GM23338 (cell line): ENCODE measurements around the gene MAP3K14. TPM values are rescaled to one million over a fixed set of nuclear protein-coding genes. Genes with fewer than 3 reads are reported as not detected.

ENCODE experiments used
- ATAC-seq: fragments of 200-7000 bp; cut with Tn5 transposase; 3 replicates; pipeline ENCODE4 v1.9.1; 2020
- DNase-seq: peaks from one replicate; pipeline ENCODE4 v3.0.0-alpha.2; 2015; ENCODE audit warnings: low spot score
- H2AFZ ChIP-seq: fragments of 200-600 bp; sonication (generic); 2 replicates; pipeline ENCODE4 v1.8.0; 2016; ENCODE audit warnings: antibody characterized with exemption, mild to moderate bottlenecking, moderate library complexity
- H3F3A ChIP-seq: fragments of 200-600 bp; sonication (generic); replicated peaks from 2 replicates; pipeline ENCODE4 v1.8.0; 2017; ENCODE audit warnings: antibody characterized with exemption, mixed run types, low read depth
- H3K27ac ChIP-seq: fragments of 200-600 bp; sonication (generic); 2 replicates; pipeline ENCODE4 v1.6.1; 2016; ENCODE audit warnings: low read depth
- H3K27me3 ChIP-seq: fragments of 200-600 bp; sonication (generic); 2 replicates; pipeline ENCODE4 v1.8.0; 2016; ENCODE audit warnings: mild to moderate bottlenecking, mixed run types, moderate library complexity; ENCODE audit not compliant: insufficient read depth
- H3K36me3 ChIP-seq: fragments of 200-600 bp; sonication (generic); 2 replicates; pipeline ENCODE4 v1.8.0; 2016; ENCODE audit warnings: mild to moderate bottlenecking; ENCODE audit not compliant: insufficient read depth
- H3K4me1 ChIP-seq: fragments of 200-600 bp; sonication (generic); 2 replicates; pipeline ENCODE4 v1.8.0; 2016; ENCODE audit warnings: mild to moderate bottlenecking, moderate library complexity; ENCODE audit not compliant: insufficient read depth
- H3K4me2 ChIP-seq: fragments of 200-600 bp; sonication (generic); 2 replicates; pipeline ENCODE4 v1.7.1; 2017; ENCODE audit warnings: mixed run types
- H3K4me3 ChIP-seq: fragments of 200-600 bp; sonication (generic); 2 replicates; pipeline ENCODE4 v1.6.1; 2016; ENCODE audit warnings: mixed run types
- H3K79me2 ChIP-seq: fragments of 200-600 bp; sonication (generic); replicated peaks from 2 replicates; pipeline ENCODE4 v1.8.0; 2017; ENCODE audit warnings: mild to moderate bottlenecking; ENCODE audit not compliant: insufficient read depth
- H3K9me2 ChIP-seq: fragments of 200-600 bp; sonication (generic); 2 replicates; pipeline ENCODE4 v1.8.0; 2017; ENCODE audit not compliant: insufficient read depth
- H4K20me1 ChIP-seq: fragments of 200-600 bp; sonication (generic); replicated peaks from 2 replicates; pipeline ENCODE4 v1.8.0; 2017; ENCODE audit warnings: mild to moderate bottlenecking; ENCODE audit not compliant: insufficient read depth
- H3K27ac Mint-ChIP-seq: 2 replicates; pipeline ENCODE4 v1.8.0; 2020; ENCODE audit warnings: inconsistent platforms, mild to moderate bottlenecking, moderate library complexity, mixed read lengths
- H3K27me3 Mint-ChIP-seq: 3 replicates; pipeline ENCODE4 v1.8.0; 2022; ENCODE audit warnings: low read depth, mild to moderate bottlenecking, moderate library complexity, mixed read lengths, inconsistent platforms; ENCODE audit not compliant: insufficient read depth, poor library complexity
- H3K36me3 Mint-ChIP-seq: 3 replicates; pipeline ENCODE4 v1.8.0; 2021; ENCODE audit warnings: low read depth, mild to moderate bottlenecking, inconsistent platforms, moderate library complexity, mixed read lengths
- H3K4me1 Mint-ChIP-seq: 3 replicates; pipeline ENCODE4 v1.8.0; 2020; ENCODE audit warnings: mild to moderate bottlenecking, inconsistent platforms, mixed read lengths
- H3K4me3 Mint-ChIP-seq: 3 replicates; pipeline ENCODE4 v1.8.0; 2021; ENCODE audit warnings: moderate library complexity, mild to moderate bottlenecking, inconsistent platforms, mixed read lengths
- H3K9me3 Mint-ChIP-seq: 3 replicates; pipeline ENCODE4 v1.8.0; 2020; ENCODE audit warnings: moderate library complexity, mild to moderate bottlenecking, inconsistent platforms, mixed read lengths
- CREB1 ChIP-seq: fragments of 250-450 bp; sonication (Bioruptor Pico); IDR thresholded peaks from 2 replicates; pipeline ENCODE4 v1.5.0; 2020; ENCODE audit warnings: low read depth, mild to moderate bottlenecking, moderate library complexity
- CTCF ChIP-seq, 2 experiments: fragments of 200-600 bp in 1 of 2; sonication (generic) in 1 of 2; conservative IDR thresholded peaks; 2 replicates each; pipeline versions ENCODE4 v1.5.1 to v1.6.1; 2016 to 2017; ENCODE audit warnings: antibody characterized with exemption in 2 of 2, low read depth in 2 of 2, mild to moderate bottlenecking in 2 of 2, moderate library complexity in 1 of 2
- ETS1 ChIP-seq: IDR thresholded peaks from 2 replicates; pipeline ENCODE4 v1.6.1; 2016; ENCODE audit warnings: antibody characterized with exemption
- EZH2 ChIP-seq: fragments of 200-600 bp; sonication (generic); IDR thresholded peaks from one replicate; pipeline ENCODE4 v1.8.0; 2017; ENCODE audit warnings: antibody characterized with exemption, mild to moderate bottlenecking, low read depth; ENCODE audit not compliant: unreplicated experiment
- EZH2phosphoT487 ChIP-seq: fragments of 200-600 bp; sonication (generic); IDR thresholded peaks from one replicate; pipeline ENCODE4 v1.8.1; 2018; ENCODE audit warnings: antibody characterized with exemption; ENCODE audit not compliant: unreplicated experiment
- JUNB ChIP-seq: IDR thresholded peaks from one replicate; pipeline ENCODE4 v1.6.1; 2016; ENCODE audit warnings: antibody characterized with exemption; ENCODE audit not compliant: unreplicated experiment
- NANOG ChIP-seq: IDR thresholded peaks from 2 replicates; pipeline ENCODE4 v1.6.1; 2016; ENCODE audit warnings: antibody characterized with exemption, borderline replicate concordance
- POLR2AphosphoS5 ChIP-seq: IDR thresholded peaks from 2 replicates; pipeline ENCODE4 v1.6.1; 2016; ENCODE audit warnings: antibody characterized with exemption, low read depth
- REST ChIP-seq: IDR thresholded peaks from one replicate; pipeline ENCODE4 v1.6.1; 2018; ENCODE audit warnings: antibody characterized with exemption; ENCODE audit not compliant: unreplicated experiment
- STAT1 ChIP-seq: IDR thresholded peaks from one replicate; pipeline ENCODE4 v1.6.1; 2016; ENCODE audit warnings: antibody characterized with exemption; ENCODE audit not compliant: unreplicated experiment
- ZNF114 ChIP-seq: fragments of 250-450 bp; sonication (Bioruptor Pico); IDR thresholded peaks from 2 replicates; pipeline ENCODE4 v1.5.0; 2020; ENCODE audit warnings: mild to moderate bottlenecking, moderate library complexity
- ZNF331 ChIP-seq: fragments of 250-450 bp; sonication (Bioruptor Pico); IDR thresholded peaks from 2 replicates; pipeline ENCODE4 v1.5.0; 2020; ENCODE audit warnings: low read depth, mild to moderate bottlenecking, moderate library complexity
- ZNF462 ChIP-seq: fragments of 250-450 bp; sonication (Bioruptor Pico); IDR thresholded peaks from 2 replicates; pipeline ENCODE4 v1.5.0; 2020; ENCODE audit warnings: mild to moderate bottlenecking, moderate library complexity
- polyA plus RNA-seq: library from polyadenylated mRNA; unstranded; fragments of >200 nt; fragmentation: Nextera tagmentation; extraction: Ambion mirVana; gene quantifications from 2 replicates; pipeline ENCODE4 v1.2.1, GENCODE V29; 2016
- total RNA-seq: library from RNA; depleted of rRNA; stranded (reverse); fragments of >200 nt; shearing (Covaris generic); gene quantifications from 2 replicates; pipeline ENCODE4 v1.2.3, GENCODE V29; 2014

MAP3K14 gene
- total and polyA plus RNA-seq, 2 experiments from 2014 or later = 1.3 to 4.9 TPM

GRCh38 chr17:45302649-45303173 lies 14.1 kb downstream of the MAP3K14 start:
- Mint-ChIP-seq H3K4me3 (no peak overlapping the region), H3K27ac (no peak overlapping the region), H3K4me1 (peaks cover 14% of the 10 kb centered on the region; the same call in 2 of the 3 replicates), H3K27me3 (peaks cover 4% of the 10 kb centered on the region), H3K36me3 (no peaks in the 10 kb centered on the region; the same call in 1 of the 3 replicates), H3K9me3 (no peaks in the 10 kb centered on the region)
- 0 out of 2 replicates have a peak, but pooled peaks cover 4% of the 10 kb centered on the region for H3F3A ChIP-seq
- DNase-seq = peak; percentile 7
- no peak overlapping the region for H2AFZ ChIP-seq
- H3K27me3 ChIP-seq = no peaks in the 10 kb centered on the region
- no peak for TF ChIP-seq ZNF331 (CRISPR knock-in tag)
- TF ChIP-seq POLR2AphosphoS5 = no peak
- TF ChIP-seq ZNF114 (CRISPR knock-in tag) = no peak
- TF ChIP-seq CREB1 (CRISPR knock-in tag) = no peak
- no peak for TF ChIP-seq EZH2phosphoT487
- no peak for TF ChIP-seq STAT1
- TF ChIP-seq ETS1 = no peak
- TF ChIP-seq ZNF462 = no peak
- TF ChIP-seq REST = no peak
- no peak for TF ChIP-seq EZH2
- TF ChIP-seq JUNB = no peak
- TF ChIP-seq CTCF (conservative IDR thresholded peaks at IDR 0.05; ENCODE audit: low read depth in 2 of 2) = no peak
- no peak for TF ChIP-seq NANOG
- H3K27ac ChIP-seq = 0 out of 2 replicates have a peak overlapping the region, but pooled peaks have one; percentile 50
- peaks cover 11% of the 10 kb centered on the region for H4K20me1 ChIP-seq
- no peak overlapping the region for H3K4me3 ChIP-seq
- H3K4me1 ChIP-seq = peaks cover 8% of the 10 kb centered on the region; the same call in 1 of the 2 replicates
- H3K9me2 ChIP-seq = no peaks in the 10 kb centered on the region
- no peaks in the 10 kb centered on the region for H3K36me3 ChIP-seq
- ATAC-seq = no peak
- H3K4me2 ChIP-seq = no peak overlapping the region
- peaks cover 11% of the 10 kb centered on the region for H3K79me2 ChIP-seq
